GM18873 (cell line): ENCODE results near the gene HRH2.

Experiments used
- ATAC-seq: cut with Tn5 transposase; IDR thresholded peaks from one replicate; pipeline ENCODE4 v1.9.1; 2021; ENCODE audit warnings: mild to moderate bottlenecking, moderate library complexity, moderate number of reproducible peaks; ENCODE audit not compliant: unreplicated experiment, low FRiP score

Gene HRH2

GRCh38 chr5:175672976-175673648 is 15.2 kb downstream of the HRH2 start:
- ATAC-seq, result no peak

GRCh38 chr5:175674731-175675346 is 17.0 kb downstream of the HRH2 start:
- ATAC-seq, result no peak

- no peak for ATAC-seq
Observed at GRCh38 chr5:175675873-175676272, 18.0 kb downstream of the HRH2 start.

- no peak for ATAC-seq
Observed at GRCh38 chr5:175677571-175677970, 19.7 kb downstream of the HRH2 start.

GRCh38 chr5:175678074-175678473 is 20.2 kb downstream of the HRH2 start:
- no peak for ATAC-seq

GRCh38 chr5:175679411-175679810 is 21.5 kb downstream of the HRH2 start:
- no peak for ATAC-seq

- ATAC-seq, result no peak
Observed at GRCh38 chr5:175680020-175680419, 22.1 kb downstream of the HRH2 start.

GRCh38 chr5:175680463-175680862 is 22.6 kb downstream of the HRH2 start:
- ATAC-seq, result no peak

GRCh38 chr5:175681045-175681967 is 23.4 kb downstream of the HRH2 start:
- ATAC-seq, result no peak

- ATAC-seq, result no peak
Observed at GRCh38 chr5:175681968-175682340, 24.1 kb downstream of the HRH2 start.

GRCh38 chr5:175682664-175683063 is 24.8 kb downstream of the HRH2 start:
- ATAC-seq, result no peak

- ATAC-seq, result no peak
Observed at GRCh38 chr5:175683231-175683630, 25.4 kb downstream of the HRH2 start.

GRCh38 chr5:175683921-175684320 is 26.1 kb downstream of the HRH2 start:
- ATAC-seq, result no peak

GRCh38 chr5:175684931-175685330 is 27.1 kb downstream of the HRH2 start:
- ATAC-seq, result no peak

GRCh38 chr5:175685701-175686350 is 28.0 kb downstream of the HRH2 start:
- ATAC-seq, result no peak

GRCh38 chr5:175686396-175686795 is 28.5 kb downstream of the HRH2 start:
- no peak for ATAC-seq

- no peak for ATAC-seq
Observed at GRCh38 chr5:175686826-175687225, 29.0 kb downstream of the HRH2 start.

- no peak for ATAC-seq
Observed at GRCh38 chr5:175687231-175687701, 29.4 kb downstream of the HRH2 start.

- ATAC-seq, result no peak
Observed at GRCh38 chr5:175688352-175689146, 30.7 kb downstream of the HRH2 start.
